ENCODE results near the gene USF2.
A peak's percentile ranks its signal among the peaks of the same experiment; 100 is the strongest.

Gene USF2

GRCh38 chr19:35317464-35318043 is 48.8 kb downstream of the USF2 start:
- peak in 1 of 56 donors; percentile 30 for DNase-seq

DNA sequence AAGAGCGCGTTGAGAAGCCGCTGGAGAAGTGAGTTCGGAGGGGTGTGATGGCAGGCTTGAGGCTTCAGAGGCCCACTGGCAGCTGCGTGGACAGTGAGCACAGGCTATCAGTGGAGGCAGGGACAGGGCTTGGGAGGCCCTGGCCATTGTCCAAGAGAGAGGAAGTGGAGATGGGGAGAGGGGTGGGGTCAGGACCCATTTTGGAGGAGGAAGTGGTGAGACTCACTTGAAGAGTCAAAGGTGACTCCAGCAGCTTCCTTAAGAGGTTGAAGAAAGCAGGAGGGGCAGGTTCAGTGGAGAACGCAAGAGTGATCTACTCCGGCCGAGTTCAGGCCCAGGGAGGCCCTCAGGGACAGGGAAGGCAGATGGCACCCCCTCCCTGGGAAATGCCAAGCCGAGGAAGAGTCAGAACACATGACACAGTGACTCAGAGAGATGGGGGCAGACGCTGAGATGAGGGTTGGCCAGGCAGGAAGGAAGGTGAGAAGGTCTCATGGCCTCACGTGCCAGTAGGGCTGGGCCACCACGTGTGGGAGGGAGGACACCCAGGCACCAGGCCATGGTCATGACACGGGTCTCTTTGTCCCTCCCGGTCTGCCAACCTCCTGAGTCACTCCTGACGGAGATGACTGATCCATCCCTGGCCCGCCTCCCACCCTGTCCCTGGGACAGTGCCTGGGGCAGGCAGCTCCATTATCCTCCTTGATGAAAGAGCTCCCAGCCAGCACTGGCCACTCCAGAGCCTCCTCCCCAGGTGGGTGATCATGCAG is 50.1 kb downstream of the USF2 start:
- peak in 47 of 56 donors; percentile 14 to 90 (median 63) for DNase-seq

GRCh38 chr19:35320065-35320713 is 51.4 kb downstream of the USF2 start:
- no peak for DNase-seq

DNA sequence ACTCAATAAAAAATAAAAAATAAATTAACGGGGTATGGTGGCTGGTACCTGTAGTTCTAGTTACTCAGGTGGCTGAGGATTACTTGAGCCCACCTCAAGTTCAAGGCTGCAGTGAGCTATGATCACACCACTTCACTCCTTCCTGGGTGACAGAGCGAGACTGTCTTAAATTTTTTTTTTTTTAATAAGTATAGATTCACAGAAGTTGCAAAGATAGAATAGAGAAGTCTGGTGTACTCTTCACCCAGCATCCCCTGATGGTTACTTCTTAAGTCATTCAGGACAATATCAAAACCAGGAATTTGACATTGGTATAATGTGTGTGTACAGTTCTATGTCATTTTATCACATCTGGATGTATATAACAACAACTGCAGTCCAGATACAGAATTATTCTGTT is 52.5 kb downstream of the USF2 start:
- no peak for DNase-seq

- no peak for DNase-seq
These were observed 53.3 kb downstream of the USF2 start for GRCh38 chr19:35322014-35322413.

DNA sequence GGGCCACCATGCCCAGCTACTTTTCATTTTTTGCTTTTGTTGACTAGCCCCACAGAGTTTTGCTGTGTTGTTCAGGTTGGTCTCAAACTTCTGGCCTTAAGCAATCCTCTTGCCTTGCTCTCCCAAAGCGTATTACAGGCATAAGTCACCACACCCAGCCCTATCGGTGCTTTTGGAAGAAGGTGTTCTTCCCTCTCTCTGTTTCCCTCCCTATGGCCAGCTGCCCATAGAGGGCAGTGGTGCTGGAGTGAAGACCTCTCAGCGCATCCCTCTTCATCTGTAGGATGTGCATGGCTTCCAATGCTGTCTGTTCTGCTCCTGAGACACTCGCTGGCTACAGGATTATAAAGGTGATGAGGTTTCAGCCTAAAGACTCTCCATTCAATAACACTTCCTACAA is 58.9 kb downstream of the USF2 start:
- no peak for DNase-seq

DNA sequence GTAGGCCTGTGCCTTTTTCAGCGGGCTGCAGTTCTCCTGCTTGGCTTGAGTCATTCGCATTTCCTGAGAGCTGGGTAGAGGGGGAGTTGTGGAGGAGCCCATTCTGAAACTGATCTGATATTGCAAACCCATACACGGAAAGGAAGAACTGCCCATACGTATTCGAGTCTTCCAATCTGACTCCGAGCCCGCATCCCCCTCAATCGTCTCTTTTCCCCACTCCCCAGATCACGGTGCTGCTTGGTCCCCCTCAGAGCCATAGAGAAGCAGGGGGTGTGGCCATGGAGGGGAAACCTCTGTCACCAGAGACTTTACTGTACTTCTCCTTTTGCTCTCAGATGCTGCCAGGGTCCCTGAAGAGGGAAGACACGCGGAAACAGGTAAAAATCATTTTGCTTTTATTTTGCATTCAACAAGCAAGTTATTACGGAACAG is 60.1 kb downstream of the USF2 start, which contains the start of gene CD22:
TSS of gene CD22 (plus strand) at position 337 of the 435 bp plus-strand sequence. CDS start 2,854 bp downstream, outside the sequence.
- DNase-seq = no peak

GRCh38 chr19:35329323-35329722 is 60.6 kb downstream of the USF2 start:
- DNase-seq = no peak

All from amygdala (tissue), 56 donors.